ENCODE measurements around the gene PRPF40A.

Gene PRPF40A

GRCh38 chr2:152650768-152651371 is 66.4 kb downstream of the PRPF40A start:
- Histone ChIP-seq H3K9ac (ENCODE audit: low read length) (no peak overlapping the region), H3K4me2 (ENCODE audit: low read length) (no peak overlapping the region), H3K9me3 (ENCODE audit: low read length) (no peaks in the 10 kb centered on the region), H4K20me1 (ENCODE audit: insufficient read depth, low read length) (no peaks in the 10 kb centered on the region), H3K79me2 (ENCODE audit: insufficient read depth, low read length) (no peaks in the 10 kb centered on the region), H3K9me2 (ENCODE audit: low read depth, low read length) (no peaks in the 10 kb centered on the region), H3K36me3 (ENCODE audit: insufficient read depth, low read length) (peaks cover 47% of the 10 kb centered on the region), H2AFZ (ENCODE audit: low read length) (no peak overlapping the region), H3F3A (ENCODE audit: insufficient read depth, low read length) (no peaks in the 10 kb centered on the region), H3K4me3 (ENCODE audit: low read depth, low read length, poor library complexity, severe bottlenecking) (no peak overlapping the region), H3K27me3 (ENCODE audit: insufficient read depth, low read length) (no peaks in the 10 kb centered on the region), H3K27ac (ENCODE audit: low read depth, low read length, poor library complexity, severe bottlenecking) (no peak overlapping the region), H3K4me1 (ENCODE audit: insufficient read depth, low read length, severe bottlenecking) (no peaks in the 10 kb centered on the region)
- TF ChIP-seq CTCF (IDR thresholded peaks at IDR 0.05; ENCODE audit: low read length) (no peak), EZH2 (IDR thresholded peaks at IDR 0.05; ENCODE audit: borderline replicate concordance, low read length) (no peak)

- Histone ChIP-seq H2AFZ (ENCODE audit: low read length) (no peak overlapping the region), H3K79me2 (ENCODE audit: insufficient read depth, low read length) (no peaks in the 10 kb centered on the region), H3K4me2 (ENCODE audit: low read length) (no peak overlapping the region), H3K9me2 (ENCODE audit: low read depth, low read length) (no peaks in the 10 kb centered on the region), H3K4me3 (ENCODE audit: low read depth, low read length, poor library complexity, severe bottlenecking) (no peak overlapping the region), H3K9ac (ENCODE audit: low read length) (no peak overlapping the region), H4K20me1 (ENCODE audit: insufficient read depth, low read length) (no peaks in the 10 kb centered on the region), H3K36me3 (ENCODE audit: insufficient read depth, low read length) (peaks cover 39% of the 10 kb centered on the region), H3K9me3 (ENCODE audit: low read length) (no peaks in the 10 kb centered on the region), H3F3A (ENCODE audit: insufficient read depth, low read length) (no peaks in the 10 kb centered on the region), H3K27me3 (ENCODE audit: insufficient read depth, low read length) (no peaks in the 10 kb centered on the region), H3K27ac (ENCODE audit: low read depth, low read length, poor library complexity, severe bottlenecking) (no peak overlapping the region), H3K4me1 (ENCODE audit: insufficient read depth, low read length, severe bottlenecking) (no peaks in the 10 kb centered on the region)
- TF ChIP-seq CTCF (IDR thresholded peaks at IDR 0.05; ENCODE audit: low read length) (no peak), EZH2 (IDR thresholded peaks at IDR 0.05; ENCODE audit: borderline replicate concordance, low read length) (no peak)
Measured at GRCh38 chr2:152649997-152650396, 67.3 kb downstream of the PRPF40A start.

- no peak overlapping the region for H3K9ac ChIP-seq (ENCODE audit: low read length)
- H3K4me2 ChIP-seq (ENCODE audit: low read length), result no peak overlapping the region
- TF ChIP-seq CTCF (IDR thresholded peaks at IDR 0.05; ENCODE audit: low read length), result peak; percentile 18; the same call in 1 of the 2 replicates
- no peak for TF ChIP-seq EZH2 (IDR thresholded peaks at IDR 0.05; ENCODE audit: borderline replicate concordance, low read length)
- H3F3A ChIP-seq (ENCODE audit: insufficient read depth, low read length), result no peaks in the 10 kb centered on the region
- no peaks in the 10 kb centered on the region for H3K27me3 ChIP-seq (ENCODE audit: insufficient read depth, low read length)
- no peaks in the 10 kb centered on the region for H3K9me3 ChIP-seq (ENCODE audit: low read length)
- H2AFZ ChIP-seq (ENCODE audit: low read length), result no peak overlapping the region
- no peaks in the 10 kb centered on the region for H3K9me2 ChIP-seq (ENCODE audit: low read depth, low read length)
- H3K4me1 ChIP-seq (ENCODE audit: insufficient read depth, low read length, severe bottlenecking), result no peaks in the 10 kb centered on the region
- H3K36me3 ChIP-seq (ENCODE audit: insufficient read depth, low read length), result peaks cover 22% of the 10 kb centered on the region
- no peak overlapping the region for H3K4me3 ChIP-seq (ENCODE audit: low read depth, low read length, poor library complexity, severe bottlenecking)
- no peaks in the 10 kb centered on the region for H4K20me1 ChIP-seq (ENCODE audit: insufficient read depth, low read length)
- no peak overlapping the region for H3K27ac ChIP-seq (ENCODE audit: low read depth, low read length, poor library complexity, severe bottlenecking)
- no peaks in the 10 kb centered on the region for H3K79me2 ChIP-seq (ENCODE audit: insufficient read depth, low read length)
Measured at GRCh38 chr2:152648336-152648735, 68.9 kb downstream of the PRPF40A start.
